HG02852 (cell line): ENCODE data around the gene PANX2.
"Not testable (repeated sequence)": the region's sequence is repeated elsewhere in the genome, so short reads cannot be mapped to it uniquely, and the experiment has no call there.

Experiments
- ATAC-seq: cut with Tn5 transposase; IDR thresholded peaks from one replicate; pipeline ENCODE4 v1.9.1; 2021; ENCODE audit warnings: mild to moderate bottlenecking, moderate library complexity; ENCODE audit not compliant: unreplicated experiment

The PANX2 gene

GRCh38 chr22:50146439-50147238, 23.9 kb upstream of the PANX2 start:
- ATAC-seq, result no peak

GRCh38 chr22:50147258-50148165, 23.0 kb upstream of the PANX2 start:
- not testable (repeated sequence) for ATAC-seq

- no peak for ATAC-seq
These were observed 22.4 kb upstream of the PANX2 start for GRCh38 chr22:50148166-50148500.

- no peak for ATAC-seq
These were observed 21.4 kb upstream of the PANX2 start for GRCh38 chr22:50148991-50149721.

GRCh38 chr22:50150161-50151129, 20.1 kb upstream of the PANX2 start:
- no peak for ATAC-seq

- no peak for ATAC-seq
These were observed 18.7 kb upstream of the PANX2 start for GRCh38 chr22:50151571-50152537.

- ATAC-seq, result no peak
These were observed 17.3 kb upstream of the PANX2 start for GRCh38 chr22:50153056-50153755.

- ATAC-seq, result no peak
These were observed 16.8 kb upstream of the PANX2 start for GRCh38 chr22:50153756-50154140.

GRCh38 chr22:50157709-50158375, 12.7 kb upstream of the PANX2 start:
- ATAC-seq, result no peak

GRCh38 chr22:50160947-50161346, 9.6 kb upstream of the PANX2 start:
- no peak for ATAC-seq

GRCh38 chr22:50161508-50162390, 8.8 kb upstream of the PANX2 start:
- no peak for ATAC-seq

GRCh38 chr22:50162391-50162956, 8.1 kb upstream of the PANX2 start:
- no peak for ATAC-seq

GRCh38 chr22:50165436-50166123, 5.0 kb upstream of the PANX2 start:
- no peak for ATAC-seq

- no peak for ATAC-seq
These were observed 2.6 kb upstream of the PANX2 start for GRCh38 chr22:50167689-50168489.

GRCh38 chr22:50168490-50169180, 1.9 kb upstream of the PANX2 start:
- ATAC-seq, result not testable (repeated sequence)
